Stimulated activated CD4-positive, alpha-beta T cell treated with anti-CD3 and anti-CD28 coated beads, Interleukin-4, amount 100 ng/mL, for 24 hours (primary cell): ENCODE data around the gene MED15.

Experiments
- DNase-seq: peaks from one replicate; pipeline ENCODE4 v3.0.0-alpha.2; 2020

MED15 gene

DNA sequence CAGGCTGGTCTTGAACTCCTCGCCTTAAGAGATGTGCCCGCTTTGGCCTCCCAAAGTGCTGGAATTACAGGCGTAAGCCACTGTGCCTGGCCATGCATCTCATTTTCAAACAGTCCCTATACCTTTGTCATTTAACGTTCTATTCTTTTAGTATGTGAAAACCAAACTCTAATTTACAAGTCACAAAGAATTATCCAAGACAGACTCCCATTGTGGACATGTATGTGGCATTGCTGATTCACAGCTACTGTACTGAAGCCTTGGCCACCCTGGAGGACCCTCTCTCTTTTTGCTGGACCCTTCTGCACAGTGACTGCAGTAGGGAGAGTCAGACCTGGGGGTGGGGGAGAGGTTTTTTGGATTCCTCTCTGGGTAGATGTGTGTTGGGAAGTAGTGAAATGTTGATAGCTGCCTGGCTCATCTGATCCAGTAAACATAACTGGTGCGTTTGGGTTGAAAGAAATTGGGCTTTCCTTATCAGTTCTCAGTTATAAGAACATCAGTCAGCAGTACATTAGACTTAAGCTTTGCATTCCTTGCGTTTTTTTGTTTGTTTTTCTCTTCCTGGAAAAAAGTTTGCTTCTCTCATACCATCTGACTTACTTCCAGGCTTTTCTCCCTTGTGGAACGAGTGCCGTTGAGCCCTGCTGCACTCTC lies 65.9 kb downstream of the MED15 start:
- no peak for DNase-seq

DNA sequence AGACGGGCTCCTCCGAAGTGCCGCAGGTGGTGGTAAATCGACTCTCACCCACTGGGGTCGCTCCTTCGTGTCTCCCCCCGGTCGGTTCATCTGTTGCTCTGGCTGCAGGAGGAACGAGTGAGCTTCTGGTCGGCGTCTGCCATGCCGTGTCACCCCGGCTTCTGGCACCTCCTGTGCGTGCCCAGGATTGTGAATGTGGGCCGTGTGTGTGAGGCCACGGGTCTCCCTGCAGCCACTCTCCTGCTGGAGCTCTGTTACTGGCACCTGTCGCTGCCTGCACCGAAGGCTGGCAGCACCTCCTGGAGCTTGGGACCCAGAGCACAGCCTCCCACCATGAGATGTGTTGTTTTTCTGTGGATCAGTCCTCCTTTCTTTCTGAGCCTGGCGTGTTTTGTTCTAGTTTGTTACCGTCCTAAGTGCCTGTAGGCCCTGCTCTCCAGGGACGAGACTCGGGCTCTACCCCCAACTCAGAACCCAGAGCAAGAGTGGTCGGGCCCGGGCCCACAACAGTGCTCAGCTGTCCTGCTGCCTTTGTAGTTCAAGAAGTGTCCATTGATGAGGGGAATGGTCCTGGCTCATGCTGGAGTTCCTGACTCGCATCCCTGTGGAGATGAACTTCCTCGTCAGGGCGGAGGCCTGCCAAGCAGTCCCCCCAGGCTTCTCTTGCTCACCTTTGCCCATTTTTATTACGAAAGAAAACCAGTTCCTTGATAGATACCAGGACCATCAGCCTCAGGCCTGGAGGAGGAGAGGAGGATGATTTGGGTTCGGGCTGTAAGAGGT lies 66.6 kb downstream of the MED15 start:
- no peak for DNase-seq

DNA sequence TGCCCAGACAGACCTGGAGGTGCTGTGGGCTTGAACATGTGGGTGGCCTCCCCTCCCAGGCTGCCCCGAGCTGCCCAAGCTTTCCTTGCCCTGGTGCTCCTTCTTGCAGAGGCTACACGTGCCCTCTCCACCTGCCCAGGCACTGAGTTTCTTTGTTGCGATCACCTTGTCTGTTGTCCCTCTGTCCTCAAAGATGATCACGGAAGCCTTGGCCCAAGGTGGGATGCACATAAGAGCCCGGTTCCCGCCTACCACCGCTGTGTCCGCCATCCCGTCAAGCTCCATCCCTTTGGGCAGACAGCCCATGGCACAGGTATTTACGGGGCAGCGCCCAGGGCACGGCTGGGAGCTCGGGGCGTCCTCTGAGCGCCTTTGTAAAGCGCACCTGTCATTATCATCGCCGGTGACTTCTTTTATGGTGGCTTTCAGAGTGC lies 67.5 kb downstream of the MED15 start:
- no peak for DNase-seq

DNA sequence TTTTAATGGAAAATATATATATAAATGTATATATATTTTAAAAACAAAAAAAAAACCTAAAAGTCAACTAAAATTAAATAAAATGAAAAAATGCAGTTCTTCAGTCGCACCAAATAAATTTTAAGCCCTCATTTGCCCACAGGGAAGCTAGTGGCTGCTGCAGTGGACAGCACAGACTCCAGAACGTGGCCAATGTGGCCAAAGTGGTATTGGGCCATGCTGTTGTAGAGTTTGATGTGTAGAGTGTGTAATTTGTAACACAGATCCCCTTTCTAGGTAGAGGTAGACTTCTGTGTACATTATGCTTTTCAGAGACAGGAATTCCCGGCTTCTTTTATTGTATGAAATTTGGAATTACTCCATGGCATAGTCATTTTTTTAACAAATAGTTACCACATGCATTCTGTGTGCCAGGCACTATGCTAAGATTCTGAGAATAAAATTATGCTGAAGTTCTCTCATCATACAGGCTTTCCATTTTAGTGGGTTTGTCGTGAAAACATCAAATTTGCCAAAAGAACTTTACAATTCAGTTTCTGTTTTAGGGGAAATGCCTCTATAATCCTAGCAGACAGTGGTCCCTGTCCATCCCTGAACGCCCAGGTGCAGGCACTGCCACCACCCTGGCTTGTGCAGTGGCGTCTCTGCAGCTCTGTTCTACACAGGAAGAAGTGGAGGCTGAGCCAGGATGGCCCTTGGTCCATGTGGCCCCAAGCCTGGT lies 68.5 kb downstream of the MED15 start:
- DNase-seq, result no peak

DNA sequence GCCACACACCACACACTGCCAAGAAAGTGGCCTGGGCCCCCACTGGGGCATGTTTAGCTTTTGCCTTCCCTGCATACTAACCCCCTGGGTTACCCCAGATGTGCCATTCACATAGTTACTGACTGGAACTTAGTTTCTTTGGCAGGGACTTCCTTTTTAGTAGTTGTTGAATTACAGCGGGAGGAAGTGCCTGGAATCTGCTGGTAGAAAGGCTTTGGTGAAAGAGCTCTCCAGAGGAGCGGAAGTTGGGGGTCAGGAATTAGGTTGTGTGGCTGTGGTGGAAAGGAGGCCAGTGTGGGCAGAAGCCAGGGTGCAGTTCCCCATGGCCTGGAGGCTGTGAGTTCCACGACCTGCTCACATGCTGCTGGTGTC lies 69.0 kb downstream of the MED15 start:
- DNase-seq, result no peak

DNA sequence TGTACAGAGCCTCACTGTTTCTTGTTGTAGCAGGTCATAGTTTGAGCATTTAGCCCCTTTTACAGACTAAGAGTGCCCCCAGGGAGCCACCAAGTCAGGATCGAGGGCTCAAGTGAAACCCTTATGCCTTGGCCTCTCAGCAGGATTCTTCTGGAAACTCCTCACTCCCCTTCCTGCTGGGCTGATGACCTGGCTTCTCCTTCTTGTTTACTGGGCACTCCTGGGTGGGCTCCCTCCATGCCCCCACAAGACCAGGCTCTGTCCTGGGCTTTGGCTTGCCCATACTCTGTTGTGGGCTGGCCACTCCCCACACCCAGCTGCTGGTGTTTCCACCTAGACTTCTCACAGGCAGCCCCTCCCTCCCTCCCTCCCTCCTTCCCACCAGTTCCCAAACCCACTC lies 69.6 kb downstream of the MED15 start:
- DNase-seq, result no peak

DNA sequence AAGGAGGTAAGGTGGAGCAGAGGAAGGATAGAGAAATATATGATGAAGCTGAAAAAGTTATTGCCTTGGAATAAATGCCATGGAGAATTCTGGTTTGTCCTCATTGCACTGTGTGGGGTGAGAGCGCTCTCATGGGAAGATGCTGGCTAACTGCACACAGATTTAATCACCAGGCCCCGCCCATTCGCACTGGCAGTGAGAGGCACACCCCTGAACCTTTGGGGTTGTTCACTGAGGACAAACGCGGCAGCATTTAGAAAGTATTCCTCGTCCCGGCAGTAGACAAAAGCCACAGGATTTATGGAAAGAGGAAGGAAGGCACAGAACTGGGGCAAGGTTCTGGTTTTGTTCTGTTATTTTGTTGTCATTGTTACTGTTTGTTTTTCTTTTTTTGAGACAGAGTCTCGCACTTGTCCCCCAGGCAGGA lies 70.2 kb downstream of the MED15 start:
- no peak for DNase-seq

DNA sequence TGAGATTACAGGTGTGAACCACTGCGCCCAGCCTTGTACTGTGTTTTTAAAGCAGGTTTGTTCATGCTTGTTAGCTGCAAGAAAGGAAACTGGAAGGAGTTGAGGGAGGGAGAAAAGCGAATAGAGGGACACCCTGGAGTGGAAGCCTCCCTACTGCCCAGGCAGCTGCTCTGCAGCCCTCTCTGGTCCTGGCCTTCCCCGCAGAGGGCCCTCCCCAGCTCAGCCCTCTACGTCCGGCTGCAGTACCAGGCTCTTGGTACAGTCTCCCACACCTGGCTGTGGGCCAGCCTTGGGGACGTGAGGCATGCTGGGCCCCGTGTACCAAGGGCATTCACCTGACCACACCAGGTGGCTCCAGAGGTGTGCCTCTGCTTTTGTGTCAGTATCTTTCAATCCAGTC lies 70.8 kb downstream of the MED15 start:
- no peak for DNase-seq

- no peak for DNase-seq
Measured at GRCh38 chr22:20578707-20579106, 71.3 kb downstream of the MED15 start.

- no peak for DNase-seq
Measured at GRCh38 chr22:20579273-20580120, 72.1 kb downstream of the MED15 start.

GRCh38 chr22:20580179-20580578 lies 72.8 kb downstream of the MED15 start:
- DNase-seq, result no peak

DNA sequence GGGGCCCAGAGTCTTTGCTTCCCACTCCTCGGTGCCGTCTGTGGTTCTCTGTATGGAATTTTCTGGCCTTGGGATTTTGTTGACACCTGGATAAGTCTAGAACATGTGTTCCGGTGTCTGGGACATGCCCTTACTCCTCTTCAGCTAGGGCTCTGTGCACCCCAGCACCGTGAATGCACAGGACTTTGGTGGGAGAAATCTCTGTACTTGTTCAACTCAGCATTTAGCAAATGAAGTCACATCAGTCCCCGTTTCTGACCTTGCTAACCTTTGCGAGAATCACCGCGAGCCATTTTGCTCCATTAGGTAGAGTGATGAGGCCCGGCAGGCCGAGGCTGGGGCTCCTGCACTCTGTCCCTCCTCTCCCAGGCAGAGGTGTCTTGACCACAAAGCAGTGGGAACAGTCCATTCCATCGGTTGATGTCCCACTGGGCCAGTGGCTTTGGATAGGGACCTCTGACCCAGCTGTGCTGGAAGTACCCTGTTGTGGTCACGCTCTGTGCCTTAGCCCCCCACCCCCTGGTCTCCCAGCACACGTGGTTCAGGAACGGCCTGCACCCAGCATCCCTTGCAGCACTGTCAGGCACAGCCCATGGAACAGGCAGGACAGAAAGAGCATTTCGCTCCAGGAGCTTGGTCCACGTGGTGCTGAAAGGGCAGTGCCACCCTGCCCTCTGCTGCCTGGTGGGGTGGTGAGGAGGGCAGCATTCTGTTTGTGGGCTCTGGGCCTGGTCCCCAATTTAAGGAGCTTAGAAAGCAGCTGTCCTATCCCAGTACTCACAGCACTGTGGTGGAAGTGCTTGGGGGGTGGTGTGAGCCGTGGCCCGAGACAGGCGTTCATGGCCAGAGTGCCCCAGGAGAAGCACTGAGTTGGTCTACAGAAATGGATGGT lies 73.4 kb downstream of the MED15 start:
- DNase-seq, result no peak

DNA sequence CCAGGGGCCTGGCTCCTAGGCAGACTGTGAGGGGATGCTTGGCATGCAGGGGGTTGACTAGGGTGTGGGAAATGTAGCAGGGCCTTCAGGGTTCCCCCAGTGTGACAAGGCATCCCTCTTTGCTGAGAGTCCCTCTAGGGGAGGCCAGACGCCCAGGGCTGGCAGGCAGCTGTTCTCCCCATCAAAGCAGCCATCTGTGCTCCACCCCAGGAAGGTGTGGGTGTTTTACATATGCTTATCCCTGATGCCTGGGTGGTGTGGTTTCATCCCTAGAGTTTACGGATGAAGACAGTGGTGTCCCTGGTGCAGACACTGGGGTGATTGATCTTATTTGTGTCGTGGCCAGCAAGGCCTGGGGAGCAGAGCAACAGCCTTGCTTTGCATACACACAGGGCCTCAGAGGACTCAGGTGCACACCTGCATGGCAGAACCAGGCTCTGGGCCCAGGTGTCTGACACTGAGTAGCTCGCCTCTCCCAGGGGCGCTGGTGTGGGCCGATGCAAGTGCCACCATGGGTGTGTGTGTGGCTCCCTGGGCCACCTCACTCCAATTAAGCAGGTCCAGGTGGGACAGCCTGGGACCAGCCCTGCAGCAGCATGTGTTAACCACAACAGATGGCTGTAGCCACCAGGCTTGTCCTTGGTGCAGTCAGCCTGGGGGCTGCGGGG lies 74.2 kb downstream of the MED15 start:
- DNase-seq, result no peak

DNA sequence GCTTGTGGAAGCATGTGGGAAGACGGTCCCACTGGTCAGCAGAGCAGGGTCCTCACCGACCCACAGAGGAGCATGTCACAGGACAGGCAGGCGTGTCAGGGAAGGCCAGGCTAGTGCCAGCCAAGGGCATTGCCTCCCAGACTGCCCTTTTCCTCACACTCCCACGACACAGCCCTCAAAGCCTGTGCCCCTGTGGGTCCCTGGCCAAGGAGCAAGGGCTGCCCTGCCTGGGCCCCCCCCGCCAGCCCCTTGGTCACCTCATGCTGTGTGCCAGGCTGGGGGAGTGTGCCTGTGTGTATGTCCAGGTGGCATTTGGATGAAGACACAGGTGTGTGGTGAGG lies 74.7 kb downstream of the MED15 start:
- no peak for DNase-seq

DNA sequence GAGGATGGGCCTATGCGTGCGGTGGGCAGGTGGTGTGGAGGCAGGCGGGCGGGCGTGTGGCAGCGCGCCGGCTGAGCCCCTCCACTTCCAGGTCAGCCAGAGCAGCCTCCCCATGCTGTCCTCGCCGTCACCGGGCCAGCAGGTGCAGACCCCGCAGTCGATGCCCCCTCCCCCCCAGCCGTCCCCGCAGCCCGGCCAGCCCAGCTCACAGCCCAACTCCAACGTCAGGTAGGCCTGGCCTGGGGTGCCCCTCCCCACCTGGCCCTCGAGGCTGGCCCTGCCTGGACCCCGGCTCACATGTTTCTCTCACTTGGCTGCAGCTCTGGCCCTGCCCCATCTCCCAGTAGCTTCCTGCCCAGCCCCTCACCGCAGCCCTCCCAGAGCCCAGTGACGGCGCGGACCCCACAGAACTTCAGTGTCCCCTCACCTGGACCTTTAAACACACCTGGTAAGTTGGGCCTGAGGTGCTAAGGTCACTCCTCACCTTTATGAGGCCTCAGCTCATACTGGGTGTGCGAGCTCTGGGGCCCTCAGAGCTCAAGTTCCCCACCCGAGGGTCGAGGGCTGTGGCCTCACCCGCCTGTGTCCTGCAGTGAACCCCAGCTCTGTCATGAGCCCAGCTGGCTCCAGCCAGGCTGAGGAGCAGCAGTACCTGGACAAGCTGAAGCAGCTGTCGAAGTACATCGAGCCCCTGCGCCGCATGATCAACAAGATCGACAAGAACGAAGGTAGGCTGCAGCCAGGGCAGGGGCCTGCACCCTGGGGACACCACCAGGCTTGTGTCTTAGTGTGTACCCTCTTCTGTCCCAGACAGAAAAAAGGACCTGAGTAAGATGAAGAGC lies 75.3 kb downstream of the MED15 start:
- DNase-seq, result no peak

DNA sequence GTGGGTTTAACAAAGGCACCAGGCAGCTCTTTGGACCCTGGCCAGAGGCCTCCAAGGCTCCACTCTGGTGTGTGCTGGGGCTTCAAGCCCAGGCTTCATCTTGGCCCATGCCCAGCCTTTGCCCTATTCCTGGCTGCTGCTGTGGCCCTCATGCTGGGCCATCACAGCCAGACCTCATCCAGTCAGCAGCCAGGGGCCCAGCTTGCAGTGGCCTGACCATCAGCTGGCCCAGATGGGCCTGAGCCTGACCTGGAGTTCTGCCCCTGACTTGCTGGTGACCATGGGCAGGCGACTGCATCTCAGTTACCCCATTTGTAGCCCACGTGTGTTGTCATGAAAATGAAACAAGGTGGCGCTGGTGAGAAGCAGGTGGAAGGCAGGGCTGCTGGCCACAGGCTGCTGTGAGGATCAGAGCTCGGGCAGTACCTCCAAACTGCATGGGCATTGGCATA lies 76.1 kb downstream of the MED15 start:
- DNase-seq, result no peak

DNA sequence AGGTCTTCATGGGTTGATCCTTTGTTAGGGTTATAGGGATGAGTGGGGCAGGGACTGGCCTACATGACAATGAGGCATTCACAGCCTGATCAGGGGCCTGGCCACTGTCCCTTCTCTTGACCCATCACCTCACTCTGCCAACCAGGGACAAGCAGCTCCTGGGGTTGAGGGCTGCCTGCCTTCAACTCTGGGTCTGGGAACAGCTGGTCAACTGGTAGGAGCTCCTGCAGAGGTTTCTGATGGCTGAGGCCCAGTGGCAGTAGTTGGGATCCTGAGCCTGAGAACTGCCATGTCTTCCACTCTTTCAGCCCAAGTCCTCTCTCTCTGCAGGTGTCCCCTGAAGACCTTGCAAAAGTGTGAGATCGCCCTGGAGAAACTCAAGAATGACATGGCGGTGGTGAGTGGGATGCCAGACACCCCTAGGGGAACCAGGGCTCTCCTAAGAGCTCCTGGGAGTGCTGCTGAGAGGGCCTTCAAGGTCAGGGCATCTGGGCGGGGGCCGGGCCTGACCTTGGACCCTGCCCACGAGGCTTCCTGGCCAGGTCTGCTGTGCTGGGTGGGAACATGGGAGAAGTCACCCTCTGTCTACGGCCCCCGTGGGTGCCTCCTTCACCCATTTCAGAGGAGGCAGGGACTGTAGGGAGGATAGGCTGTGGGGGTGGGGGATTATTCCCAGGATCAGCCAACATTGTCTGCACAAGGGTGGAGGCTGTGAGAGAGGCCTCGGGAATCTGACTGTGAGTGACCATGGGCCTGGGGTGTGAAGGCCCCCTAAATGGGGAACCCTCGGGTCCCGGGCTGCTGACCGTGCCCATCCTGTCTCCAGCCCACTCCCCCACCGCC lies 76.8 kb downstream of the MED15 start:
- no peak for DNase-seq

DNA sequence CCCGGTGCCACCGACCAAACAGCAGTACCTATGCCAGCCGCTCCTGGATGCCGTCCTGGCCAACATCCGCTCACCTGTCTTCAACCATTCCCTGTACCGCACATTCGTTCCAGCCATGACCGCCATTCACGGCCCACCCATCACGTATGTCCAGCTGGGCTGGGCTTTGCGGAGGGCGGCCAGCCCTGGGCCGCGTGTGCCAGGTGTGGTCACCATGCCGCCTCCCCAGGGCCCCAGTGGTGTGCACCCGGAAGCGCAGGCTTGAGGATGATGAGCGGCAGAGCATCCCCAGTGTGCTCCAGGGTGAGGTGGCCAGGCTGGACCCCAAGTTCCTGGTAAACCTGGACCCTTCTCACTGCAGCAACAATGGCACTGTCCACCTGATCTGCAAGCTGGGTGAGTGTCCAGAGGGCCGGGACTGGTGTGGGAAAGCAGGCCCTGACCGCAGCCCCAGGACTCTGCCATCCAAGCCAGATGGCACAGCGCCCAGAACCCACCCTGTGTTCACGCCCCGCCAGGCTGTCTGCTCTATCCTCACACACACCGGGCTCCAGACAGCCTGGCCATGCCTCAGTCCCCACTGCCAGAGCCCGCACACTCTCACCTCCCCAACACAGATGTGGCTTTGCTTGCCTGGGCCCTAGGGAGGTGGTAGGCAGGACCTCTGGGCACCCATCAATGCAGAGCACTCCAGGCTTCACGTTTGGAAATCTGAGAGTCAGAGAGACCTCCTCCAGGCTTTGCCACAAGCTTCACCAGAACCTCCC lies 77.6 kb downstream of the MED15 start:
- no peak for DNase-seq
